Measurements from ENCODE around the gene UBE2D2. TPM values are rescaled to one million over a fixed set of nuclear protein-coding genes. Genes with fewer than 3 reads are reported as not detected.

UBE2D2 gene
- total RNA-seq, 1 experiment from 2014 or later: 222 TPM

DNA sequence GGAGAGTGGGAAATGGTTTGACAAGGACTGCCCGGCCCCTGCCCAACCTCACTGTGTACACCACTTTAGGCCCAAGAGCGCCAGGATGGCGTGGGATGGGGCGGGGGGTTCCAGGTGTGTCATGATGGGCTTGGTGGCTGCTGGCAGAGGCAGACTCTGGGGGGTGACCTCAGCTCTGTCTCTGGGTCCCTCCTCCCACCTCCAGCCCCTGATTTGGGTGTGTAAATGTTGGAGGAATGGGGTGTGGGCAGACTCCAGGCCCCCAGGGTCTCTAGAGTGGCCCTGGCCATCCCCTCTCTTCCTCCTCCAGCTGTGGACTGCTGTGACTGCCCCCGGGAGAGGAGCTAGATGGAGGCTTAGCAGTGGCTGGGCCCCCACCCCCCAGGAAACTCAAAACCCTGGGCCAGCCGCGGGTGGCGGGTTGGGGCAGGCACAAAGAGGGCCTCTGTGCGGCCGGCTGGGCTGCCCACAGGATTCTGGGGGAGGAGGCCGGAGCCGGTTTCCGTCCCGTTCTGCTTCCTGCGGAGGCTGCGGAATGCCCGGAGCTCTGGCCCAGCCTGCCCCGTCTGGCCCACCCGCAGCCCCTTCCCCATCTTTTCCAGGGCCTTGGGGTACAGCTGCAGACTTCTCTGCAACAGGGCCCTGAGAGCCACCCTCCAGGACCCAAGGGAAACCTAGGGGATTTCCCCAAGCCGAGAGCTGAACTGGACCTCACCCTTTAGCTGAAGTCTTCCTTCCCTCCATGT, 110.1 kb downstream of the UBE2D2 start:
- no peaks in the 10 kb centered on the region for H3K9me3 ChIP-seq (ENCODE audit: control insufficient read depth, insufficient read depth, low read depth, low read length)
- no TSS peak for BruUV-seq (replicated peaks)
- no peaks in the 10 kb centered on the region for H3K36me3 ChIP-seq (ENCODE audit: control insufficient read depth, insufficient read depth, low read length)
- DNase-seq (ENCODE audit: low read depth, low spot score) (no peak), ATAC-seq (peak; percentile 24)
- POLR2A ChIA-PET: interaction anchor here (0.6 kb wide), 1 partner anchor 329 kb away, joined by 3 read pairs; no protein-coding TSS in a partner anchor
- H3K4me3 ChIP-seq (ENCODE audit: low read depth in 2 of 2, low read length in 2 of 2): peak overlapping the region in 1 of 2 experiments; percentile 15; a peak in 1 of 4 replicates
- intact Hi-C loops (cut with micrococcal nuclease; ENCODE audit: unreplicated experiment) (no loop called here), in situ Hi-C loops (cut with HindIII; ENCODE audit: low pct_unique_long_range_greater_than_20kb, low sequenced_read_pairs) (no loop called here)
- TF ChIP-seq POLR2AphosphoS5 (IDR thresholded peaks at IDR 0.05; ENCODE audit: low read depth, low read length): no peak
- no peak for TF ChIP-seq SIN3A (IDR thresholded peaks at IDR 0.05; ENCODE audit: borderline replicate concordance, insufficient read depth, low read depth, low read length)
- no peak for TF ChIP-seq TCF7L2 (IDR thresholded peaks at IDR 0.05; ENCODE audit: low read depth, low read length)
- TF ChIP-seq, protein P1, sequence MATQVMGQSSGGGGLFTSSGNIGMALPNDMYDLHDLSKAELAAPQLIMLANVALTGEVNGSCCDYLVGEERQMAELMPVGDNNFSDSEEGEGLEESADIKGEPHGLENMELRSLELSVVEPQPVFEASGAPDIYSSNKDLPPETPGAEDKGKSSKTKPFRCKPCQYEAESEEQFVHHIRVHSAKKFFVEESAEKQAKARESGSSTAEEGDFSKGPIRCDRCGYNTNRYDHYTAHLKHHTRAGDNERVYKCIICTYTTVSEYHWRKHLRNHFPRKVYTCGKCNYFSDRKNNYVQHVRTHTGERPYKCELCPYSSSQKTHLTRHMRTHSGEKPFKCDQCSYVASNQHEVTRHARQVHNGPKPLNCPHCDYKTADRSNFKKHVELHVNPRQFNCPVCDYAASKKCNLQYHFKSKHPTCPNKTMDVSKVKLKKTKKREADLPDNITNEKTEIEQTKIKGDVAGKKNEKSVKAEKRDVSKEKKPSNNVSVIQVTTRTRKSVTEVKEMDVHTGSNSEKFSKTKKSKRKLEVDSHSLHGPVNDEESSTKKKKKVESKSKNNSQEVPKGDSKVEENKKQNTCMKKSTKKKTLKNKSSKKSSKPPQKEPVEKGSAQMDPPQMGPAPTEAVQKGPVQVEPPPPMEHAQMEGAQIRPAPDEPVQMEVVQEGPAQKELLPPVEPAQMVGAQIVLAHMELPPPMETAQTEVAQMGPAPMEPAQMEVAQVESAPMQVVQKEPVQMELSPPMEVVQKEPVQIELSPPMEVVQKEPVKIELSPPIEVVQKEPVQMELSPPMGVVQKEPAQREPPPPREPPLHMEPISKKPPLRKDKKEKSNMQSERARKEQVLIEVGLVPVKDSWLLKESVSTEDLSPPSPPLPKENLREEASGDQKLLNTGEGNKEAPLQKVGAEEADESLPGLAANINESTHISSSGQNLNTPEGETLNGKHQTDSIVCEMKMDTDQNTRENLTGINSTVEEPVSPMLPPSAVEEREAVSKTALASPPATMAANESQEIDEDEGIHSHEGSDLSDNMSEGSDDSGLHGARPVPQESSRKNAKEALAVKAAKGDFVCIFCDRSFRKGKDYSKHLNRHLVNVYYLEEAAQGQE (IDR thresholded peaks at IDR 0.05; ENCODE audit: insufficient read depth in 1 of 2, low read depth in 2 of 2, low read length in 1 of 2): no peak
- TF ChIP-seq, protein P2, sequence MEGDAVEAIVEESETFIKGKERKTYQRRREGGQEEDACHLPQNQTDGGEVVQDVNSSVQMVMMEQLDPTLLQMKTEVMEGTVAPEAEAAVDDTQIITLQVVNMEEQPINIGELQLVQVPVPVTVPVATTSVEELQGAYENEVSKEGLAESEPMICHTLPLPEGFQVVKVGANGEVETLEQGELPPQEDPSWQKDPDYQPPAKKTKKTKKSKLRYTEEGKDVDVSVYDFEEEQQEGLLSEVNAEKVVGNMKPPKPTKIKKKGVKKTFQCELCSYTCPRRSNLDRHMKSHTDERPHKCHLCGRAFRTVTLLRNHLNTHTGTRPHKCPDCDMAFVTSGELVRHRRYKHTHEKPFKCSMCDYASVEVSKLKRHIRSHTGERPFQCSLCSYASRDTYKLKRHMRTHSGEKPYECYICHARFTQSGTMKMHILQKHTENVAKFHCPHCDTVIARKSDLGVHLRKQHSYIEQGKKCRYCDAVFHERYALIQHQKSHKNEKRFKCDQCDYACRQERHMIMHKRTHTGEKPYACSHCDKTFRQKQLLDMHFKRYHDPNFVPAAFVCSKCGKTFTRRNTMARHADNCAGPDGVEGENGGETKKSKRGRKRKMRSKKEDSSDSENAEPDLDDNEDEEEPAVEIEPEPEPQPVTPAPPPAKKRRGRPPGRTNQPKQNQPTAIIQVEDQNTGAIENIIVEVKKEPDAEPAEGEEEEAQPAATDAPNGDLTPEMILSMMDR (IDR thresholded peaks at IDR 0.05): no peak
- CTCF ChIA-PET: interaction anchor here (1.4 to 1.5 kb wide), 2 partner anchors 11 to 35 kb away, joined by 3 to 10 read pairs; no protein-coding TSS in a partner anchor
- no peaks in the 10 kb centered on the region for H3K27me3 ChIP-seq (ENCODE audit: control insufficient read depth, insufficient read depth, low read length)
- peak overlapping the region; percentile 99 for H3K27ac ChIP-seq (ENCODE audit: low read length)
- peaks cover 92% of the 10 kb centered on the region for H3K4me1 ChIP-seq (ENCODE audit: control insufficient read depth, insufficient read depth, low read length)

DNA sequence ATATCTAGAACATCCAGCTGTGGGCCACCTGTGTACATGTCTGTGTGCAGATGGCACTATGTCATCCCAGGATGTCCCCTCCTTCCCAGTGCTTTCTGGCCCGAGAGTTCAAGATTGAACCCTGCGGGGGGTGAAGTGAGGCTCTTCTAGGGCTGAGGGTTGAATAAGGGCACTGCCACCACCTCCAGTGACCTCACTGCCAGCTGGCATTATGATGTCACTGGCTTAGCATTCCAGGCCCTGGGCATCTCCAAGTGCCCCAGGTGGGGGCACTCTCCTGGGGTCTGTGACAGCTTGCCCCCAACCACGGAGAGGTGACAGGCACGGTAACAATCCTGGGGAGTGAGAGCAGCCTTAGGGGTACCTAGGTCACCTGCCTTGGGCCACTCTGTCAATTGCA, 114.1 kb downstream of the UBE2D2 start:
- no peak overlapping the region for H3K4me3 ChIP-seq (ENCODE audit: low read depth in 2 of 2, low read length in 2 of 2)
- H3K9me3 ChIP-seq (ENCODE audit: control insufficient read depth, insufficient read depth, low read depth, low read length): no peaks in the 10 kb centered on the region
- in situ Hi-C loops (cut with HindIII; ENCODE audit: low pct_unique_long_range_greater_than_20kb, low sequenced_read_pairs): no loop called here
- no peaks in the 10 kb centered on the region for H3K27me3 ChIP-seq (ENCODE audit: control insufficient read depth, insufficient read depth, low read length)
- BruUV-seq (replicated peaks): no TSS peak
- ChIA-PET CTCF (no interaction called here), POLR2A (no interaction called here)
- peaks cover 86% of the 10 kb centered on the region for H3K4me1 ChIP-seq (ENCODE audit: control insufficient read depth, insufficient read depth, low read length)
- H3K36me3 ChIP-seq (ENCODE audit: control insufficient read depth, insufficient read depth, low read length): no peaks in the 10 kb centered on the region
- TF ChIP-seq TCF7L2 (IDR thresholded peaks at IDR 0.05; ENCODE audit: low read depth, low read length) (no peak), SIN3A (IDR thresholded peaks at IDR 0.05; ENCODE audit: borderline replicate concordance, insufficient read depth, low read depth, low read length) (no peak), POLR2AphosphoS5 (IDR thresholded peaks at IDR 0.05; ENCODE audit: low read depth, low read length) (no peak)
- peak overlapping the region; percentile 79 for H3K27ac ChIP-seq (ENCODE audit: low read length)
- ATAC-seq (no peak), DNase-seq (ENCODE audit: low read depth, low spot score) (no peak)
- intact Hi-C loops (cut with micrococcal nuclease; ENCODE audit: unreplicated experiment): no loop called here

DNA sequence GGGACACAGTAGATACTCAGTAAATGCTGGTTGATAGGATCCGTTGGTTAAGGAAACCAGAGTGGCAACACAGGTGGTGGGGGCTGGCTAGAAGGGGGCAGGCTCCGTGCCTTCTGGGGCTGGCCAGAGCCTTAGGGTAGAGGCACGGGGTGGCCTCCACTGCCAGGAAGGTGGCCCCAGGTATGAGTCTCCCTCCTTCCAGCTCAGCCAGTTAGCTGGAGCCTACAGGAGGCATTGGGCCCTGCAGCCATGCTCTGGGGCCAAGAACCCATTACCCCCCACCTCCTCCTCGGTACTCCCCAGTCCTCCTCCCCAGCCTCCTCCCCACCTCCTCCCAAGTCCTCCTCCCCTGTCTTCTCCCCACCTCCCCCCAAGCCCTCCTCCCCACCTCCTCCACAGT, 114.7 kb downstream of the UBE2D2 start:
- Histone ChIP-seq H3K27ac (ENCODE audit: low read length) (peak overlapping the region; percentile 79), H3K36me3 (ENCODE audit: control insufficient read depth, insufficient read depth, low read length) (no peaks in the 10 kb centered on the region), H3K4me3 (ENCODE audit: low read depth in 2 of 2, low read length in 2 of 2) (no peak overlapping the region), H3K27me3 (ENCODE audit: control insufficient read depth, insufficient read depth, low read length) (no peaks in the 10 kb centered on the region), H3K9me3 (ENCODE audit: control insufficient read depth, insufficient read depth, low read depth, low read length) (no peaks in the 10 kb centered on the region), H3K4me1 (ENCODE audit: control insufficient read depth, insufficient read depth, low read length) (peaks cover 80% of the 10 kb centered on the region)
- ATAC-seq: peak; percentile 9; the same call in 1 of the 2 replicates
- POLR2A ChIA-PET: no interaction called here
- no TSS peak for BruUV-seq (replicated peaks)
- no peak for TF ChIP-seq POLR2AphosphoS5 (IDR thresholded peaks at IDR 0.05; ENCODE audit: low read depth, low read length)
- no peak for DNase-seq (ENCODE audit: low read depth, low spot score)
- intact Hi-C loops (cut with micrococcal nuclease; ENCODE audit: unreplicated experiment): no loop called here
- in situ Hi-C loops (cut with HindIII; ENCODE audit: low pct_unique_long_range_greater_than_20kb, low sequenced_read_pairs): no loop called here
- CTCF ChIA-PET: interaction anchor here (0.6 to 1.0 kb wide), 2 partner anchors 23 to 42 kb away, joined by 4 to 6 read pairs; no protein-coding TSS in a partner anchor
